GM18526 (cell line): Measurements from ENCODE around the gene SPOP.

Experiments
- POLR2A ChIP-seq: IDR thresholded peaks from 3 replicates; pipeline ENCODE4 v1.6.1; 2011; ENCODE audit not compliant: insufficient read length; ENCODE audit errors: extremely low read depth

Gene SPOP

DNA sequence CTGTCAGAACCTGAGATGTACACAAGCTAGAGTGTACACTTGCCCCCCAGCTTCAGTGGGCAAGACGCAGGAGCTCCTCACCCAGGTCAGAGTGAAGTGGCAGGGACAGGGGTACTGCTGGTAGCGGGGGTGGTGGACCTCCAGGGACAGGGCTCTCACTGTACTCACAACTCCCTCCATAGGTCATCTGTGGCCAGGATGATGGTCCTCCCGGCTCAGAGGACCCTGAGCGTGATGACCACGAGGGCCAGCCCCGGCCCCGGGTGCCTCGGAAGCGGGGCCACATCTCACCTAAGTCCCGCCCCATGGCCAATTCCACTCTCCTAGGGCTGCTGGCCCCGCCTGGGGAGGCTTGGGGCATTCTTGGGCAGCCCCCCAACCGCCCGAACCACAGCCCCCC, 99.5 kb downstream of the SPOP start:
- no peak for TF ChIP-seq POLR2A

DNA sequence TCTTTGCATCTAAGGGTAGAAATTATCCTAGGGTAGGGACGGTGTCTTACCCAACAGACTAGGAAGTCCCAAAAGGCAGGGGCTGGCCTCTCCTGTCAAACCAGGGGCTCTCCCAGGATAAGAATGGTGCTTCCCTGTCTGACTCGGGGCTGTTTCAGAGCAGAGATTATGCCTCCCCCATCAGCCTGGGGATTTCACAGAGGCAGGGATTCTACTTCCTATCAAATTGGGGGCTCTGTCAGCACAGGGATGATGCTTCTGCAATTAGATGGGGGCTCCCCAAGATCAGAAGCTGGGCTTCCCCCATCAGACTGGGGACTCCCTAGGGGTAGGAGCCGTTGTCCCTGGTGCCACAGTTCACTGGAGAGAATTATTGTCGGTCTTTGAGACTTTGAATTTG, 99.9 kb downstream of the SPOP start:
- TF ChIP-seq POLR2A = no peak

DNA sequence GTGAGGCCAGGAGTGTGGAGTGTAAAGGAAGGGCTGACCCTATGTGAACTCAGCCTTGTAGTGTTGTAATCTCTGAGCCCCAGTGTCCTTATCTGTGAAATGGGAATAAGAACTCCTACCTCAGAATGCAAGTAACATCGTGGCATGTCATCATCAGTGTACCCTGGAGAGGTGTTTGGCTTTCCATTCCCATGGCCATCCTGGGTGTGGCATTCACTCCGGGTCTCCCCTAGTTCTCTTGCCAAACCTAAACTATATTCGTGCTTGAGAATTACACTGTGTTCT, 100.3 kb downstream of the SPOP start:
- no peak for TF ChIP-seq POLR2A

DNA sequence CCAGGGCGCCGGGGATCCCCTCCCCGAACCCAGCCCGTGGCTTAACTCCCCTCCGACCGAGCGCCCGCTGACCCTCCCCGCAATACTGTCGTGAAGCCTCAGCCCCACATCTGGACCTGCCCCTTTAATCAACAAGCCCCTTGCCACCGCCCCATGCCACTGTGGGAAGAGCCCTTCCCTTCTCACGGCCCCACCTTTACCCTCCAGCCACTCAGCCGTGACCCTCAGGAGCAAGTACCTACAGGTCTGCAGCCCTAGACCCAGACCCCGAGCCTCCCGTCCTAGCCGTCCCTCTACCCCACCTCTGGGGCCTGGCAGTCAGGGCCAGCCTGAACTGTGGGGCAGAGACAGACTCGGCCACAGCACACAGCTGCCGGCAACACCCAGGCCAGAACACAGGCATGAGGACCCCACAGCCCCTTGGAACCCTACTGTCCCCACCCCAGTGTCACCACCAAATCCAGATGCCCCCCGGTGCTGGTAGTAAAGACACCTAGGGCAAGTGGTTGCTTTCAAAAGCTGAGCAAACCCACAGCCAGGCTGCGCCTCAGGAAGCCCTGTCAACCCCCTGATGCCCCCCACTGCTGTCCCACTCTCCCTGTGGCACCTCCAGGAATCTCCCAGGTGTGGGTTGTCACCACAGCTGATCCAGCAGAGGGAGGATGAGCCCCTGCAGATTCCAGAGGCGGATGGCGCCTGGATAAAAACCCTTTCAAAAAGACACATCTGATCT, 100.8 kb downstream of the SPOP start:
- no peak for TF ChIP-seq POLR2A

DNA sequence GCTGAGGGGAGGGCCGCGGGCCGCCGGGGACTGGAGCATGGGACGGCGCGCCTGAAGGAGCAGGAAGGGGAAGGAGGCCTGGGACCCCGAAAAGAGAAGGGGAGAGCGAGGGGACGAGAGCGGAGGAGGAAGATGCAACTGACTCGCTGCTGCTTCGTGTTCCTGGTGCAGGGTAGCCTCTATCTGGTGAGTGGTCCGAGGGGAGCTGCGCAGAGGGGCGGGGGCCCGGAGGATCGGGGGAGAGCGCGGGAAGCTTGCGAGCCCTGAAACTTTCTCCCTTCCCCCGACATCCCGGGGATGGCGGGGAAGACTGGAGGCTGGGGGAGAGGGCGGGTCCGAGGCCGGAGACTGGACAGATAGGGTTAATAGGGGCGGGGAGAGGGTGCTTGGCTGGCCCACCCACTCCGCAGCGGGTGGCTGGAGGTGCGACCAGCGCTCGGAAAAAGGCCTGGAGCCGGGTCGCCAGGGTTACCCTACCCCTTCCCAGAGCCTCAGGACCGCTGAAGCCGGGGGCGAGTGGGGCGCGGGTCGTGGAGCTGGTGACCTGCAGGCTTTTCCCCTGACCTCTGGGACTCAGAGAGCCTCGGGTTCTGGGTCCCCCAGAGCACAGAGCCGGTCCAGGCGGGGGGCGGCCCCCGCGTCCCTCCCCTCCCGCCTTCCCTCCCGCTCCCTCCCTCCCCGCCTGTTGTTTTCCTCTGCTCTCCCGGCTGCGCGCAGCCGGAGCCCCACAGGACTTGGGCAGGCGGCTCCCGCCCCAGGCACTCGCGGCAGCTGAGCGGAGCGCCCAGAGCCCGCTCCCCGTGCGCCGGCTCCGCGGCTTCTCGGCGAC, 101.6 kb downstream of the SPOP start:
- no peak for TF ChIP-seq POLR2A

DNA sequence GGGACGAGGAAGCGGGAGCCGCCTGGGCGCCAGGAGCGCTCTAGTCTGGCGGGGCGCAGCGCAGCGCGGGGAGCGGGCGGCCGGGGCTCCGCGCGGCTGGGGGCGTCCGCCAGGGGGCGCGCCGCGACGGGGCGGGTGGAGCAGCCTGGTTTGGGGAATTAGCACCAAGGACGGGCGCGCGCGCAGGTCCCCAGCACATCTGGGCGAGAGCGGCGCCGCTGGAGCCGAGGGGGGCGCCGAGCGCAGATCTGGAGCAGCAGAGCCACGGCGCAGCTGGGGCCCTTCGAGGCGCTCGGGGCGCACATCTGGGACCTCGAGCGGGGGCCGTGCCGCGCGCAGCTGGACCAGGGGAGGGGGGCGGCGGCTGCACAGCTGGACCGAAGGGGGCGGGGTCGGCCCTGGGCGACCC, 102.2 kb downstream of the SPOP start, which contains the start of gene NXPH3:
TSS of gene NXPH3 (plus strand) at position 193 of the 409 bp plus-strand sequence. CDS start 349 bp downstream, outside the sequence.
- no peak for TF ChIP-seq POLR2A

DNA sequence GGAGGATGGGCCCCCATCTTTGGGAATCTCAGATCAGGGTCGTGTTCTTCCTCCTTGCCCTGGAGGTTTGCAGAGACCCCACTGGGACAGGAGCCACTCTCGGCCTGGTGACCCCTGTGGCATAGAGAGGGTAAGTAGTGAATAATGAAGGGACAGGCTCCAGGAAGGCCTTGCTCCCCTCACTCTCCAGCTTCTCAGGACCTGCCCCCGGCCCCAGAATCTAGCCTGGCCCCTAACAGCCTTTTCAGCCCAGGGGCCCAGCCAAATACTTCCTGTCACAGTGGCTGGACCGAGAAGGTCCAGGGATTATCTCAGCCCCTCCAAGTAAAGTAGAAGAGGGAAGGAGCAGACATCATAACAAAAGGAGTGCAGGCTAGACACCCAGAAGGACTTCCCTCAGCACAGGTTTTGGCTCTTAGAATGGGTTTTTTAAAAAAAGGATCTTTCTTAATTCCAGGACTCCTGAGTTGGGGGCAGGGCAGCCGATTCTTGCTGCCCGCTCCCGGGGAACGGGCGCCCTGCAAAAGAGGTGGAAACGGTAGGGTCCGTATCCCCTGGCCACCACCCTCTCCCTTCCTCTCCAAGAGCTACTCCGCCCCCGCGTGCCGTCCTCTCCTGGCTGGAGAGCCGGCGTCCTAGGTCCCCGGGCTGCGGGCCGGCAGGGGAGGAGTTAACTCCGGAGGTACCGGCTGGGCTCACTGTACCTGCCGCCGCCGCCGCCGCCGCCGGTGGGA, 102.8 kb downstream of the SPOP start:
- no peak for TF ChIP-seq POLR2A

DNA sequence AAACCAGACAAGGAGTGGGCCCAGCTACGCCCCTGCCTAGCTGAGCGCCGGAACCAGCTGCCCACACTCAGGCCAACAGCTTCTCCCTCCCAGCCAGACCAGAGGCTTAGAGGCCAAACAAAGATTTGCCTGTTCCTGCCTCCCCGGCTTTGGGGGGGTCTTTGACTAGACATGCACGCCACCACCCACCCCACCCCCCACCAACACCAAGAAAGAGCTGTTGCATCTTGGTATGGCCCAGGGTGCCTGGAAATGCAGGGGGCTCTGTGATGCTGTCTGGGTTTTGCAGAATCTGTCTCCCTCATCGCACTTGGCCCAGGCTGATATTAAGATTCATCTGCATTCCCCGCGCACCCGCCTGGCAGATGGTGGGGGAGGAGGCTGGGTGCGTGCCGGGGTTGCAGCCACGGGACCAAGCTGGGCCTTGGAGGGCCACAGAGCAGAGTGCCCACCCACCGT, 103.5 kb downstream of the SPOP start:
- TF ChIP-seq POLR2A = no peak

DNA sequence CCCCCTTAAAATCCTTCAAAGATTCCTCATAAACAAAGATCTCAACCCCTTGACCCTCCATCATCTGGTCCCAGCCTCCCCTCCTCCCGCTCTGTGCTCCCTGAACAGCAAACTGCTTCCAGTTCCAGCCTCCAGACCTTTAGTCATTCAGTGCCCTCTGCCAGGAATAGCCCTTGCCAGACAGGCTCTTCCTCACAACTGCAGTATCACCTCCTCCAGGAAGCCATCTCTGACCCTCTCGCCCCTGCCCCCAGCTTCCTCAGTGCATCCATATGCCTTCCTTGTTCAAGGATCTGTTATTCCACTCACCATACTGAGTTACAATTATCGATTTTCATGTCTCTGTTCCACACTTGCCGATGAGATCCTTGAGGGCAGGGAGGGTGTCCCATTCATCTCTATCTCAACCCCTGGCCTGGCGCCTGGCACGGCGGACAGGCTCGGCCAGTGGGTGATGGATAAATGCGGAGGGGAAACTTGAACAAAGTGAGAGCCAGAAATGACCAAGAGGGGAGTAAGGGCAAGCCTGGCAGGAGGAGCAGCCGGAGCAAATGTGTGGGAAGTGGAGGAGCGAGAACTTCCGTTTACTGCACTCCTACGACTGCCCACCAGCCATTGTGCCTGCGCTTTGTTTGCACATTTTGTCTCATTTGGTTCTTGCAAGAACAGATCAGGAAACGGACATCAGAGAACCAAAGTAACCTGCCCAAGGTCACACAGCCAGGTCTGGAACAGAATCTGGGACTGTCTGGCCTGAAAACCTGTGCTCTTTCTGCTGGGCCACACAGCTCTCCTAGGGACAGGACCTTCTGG, 104.2 kb downstream of the SPOP start:
- TF ChIP-seq POLR2A = no peak

DNA sequence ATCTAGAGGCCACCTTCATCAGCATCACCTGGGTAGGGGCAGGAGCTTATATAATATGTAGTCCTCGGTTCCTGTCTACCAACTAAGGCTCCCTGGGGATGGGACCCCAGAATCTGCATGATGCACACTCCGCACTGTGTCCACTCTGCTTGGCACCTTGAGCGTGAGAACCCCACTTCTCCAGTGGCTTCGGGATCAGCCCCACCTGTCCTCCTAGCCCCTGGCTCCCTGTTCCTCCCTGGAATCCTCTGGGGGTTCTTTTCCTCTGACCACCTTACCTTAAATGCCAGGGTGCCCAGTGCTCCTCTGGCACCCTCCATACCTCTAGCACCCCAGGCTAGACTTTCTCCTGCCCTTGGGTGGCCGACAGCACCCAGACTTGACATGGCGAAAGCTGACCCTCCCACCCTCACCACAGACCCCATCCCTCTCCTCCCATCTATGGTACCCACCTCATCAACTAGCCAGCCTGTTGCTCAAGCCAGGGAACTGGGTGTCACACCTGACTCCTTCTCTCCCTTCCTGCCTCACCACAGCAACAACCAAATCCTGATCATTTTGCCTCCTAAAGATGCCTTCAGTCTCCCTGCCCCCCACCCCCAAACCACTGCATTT, 105.0 kb downstream of the SPOP start:
- no peak for TF ChIP-seq POLR2A

DNA sequence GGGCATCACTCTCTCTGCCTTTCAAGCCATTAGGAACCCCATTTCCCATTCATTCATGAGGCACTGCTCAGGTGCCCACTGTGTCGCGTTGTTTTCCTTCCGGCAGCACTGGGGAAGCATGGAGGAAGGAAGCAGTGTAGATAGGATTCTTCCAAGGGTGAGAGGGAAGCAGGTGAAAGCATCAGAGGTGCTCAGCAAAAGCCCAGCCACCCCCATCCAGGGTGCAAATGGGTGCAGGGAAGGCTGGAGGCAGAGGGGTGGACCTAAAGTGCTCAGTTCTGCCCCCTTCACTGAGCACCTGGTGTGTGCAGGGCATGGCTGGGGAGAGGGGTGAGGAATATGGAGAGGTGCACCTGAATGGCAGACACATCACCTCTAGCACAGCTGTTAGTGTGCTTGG, 105.7 kb downstream of the SPOP start:
- TF ChIP-seq POLR2A = no peak

DNA sequence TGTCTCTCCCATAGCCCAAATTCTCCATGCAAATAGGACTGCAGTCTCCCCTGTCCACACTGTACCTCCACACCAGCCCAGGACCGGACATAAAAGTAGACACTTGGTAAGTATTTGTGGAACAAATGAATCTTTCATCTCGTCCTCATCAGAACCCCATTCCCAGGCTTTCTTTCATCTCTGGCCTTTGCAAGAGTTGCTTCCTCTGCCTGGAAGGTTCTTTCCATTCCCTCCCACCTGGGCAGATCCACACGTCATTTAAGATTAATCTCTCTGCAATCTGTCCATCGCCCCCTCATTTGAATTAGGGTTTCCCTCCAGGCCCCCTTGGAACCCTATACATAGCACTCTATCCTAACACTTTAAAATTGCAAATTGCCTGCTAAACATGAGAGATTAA, 106.1 kb downstream of the SPOP start:
- TF ChIP-seq POLR2A = no peak

DNA sequence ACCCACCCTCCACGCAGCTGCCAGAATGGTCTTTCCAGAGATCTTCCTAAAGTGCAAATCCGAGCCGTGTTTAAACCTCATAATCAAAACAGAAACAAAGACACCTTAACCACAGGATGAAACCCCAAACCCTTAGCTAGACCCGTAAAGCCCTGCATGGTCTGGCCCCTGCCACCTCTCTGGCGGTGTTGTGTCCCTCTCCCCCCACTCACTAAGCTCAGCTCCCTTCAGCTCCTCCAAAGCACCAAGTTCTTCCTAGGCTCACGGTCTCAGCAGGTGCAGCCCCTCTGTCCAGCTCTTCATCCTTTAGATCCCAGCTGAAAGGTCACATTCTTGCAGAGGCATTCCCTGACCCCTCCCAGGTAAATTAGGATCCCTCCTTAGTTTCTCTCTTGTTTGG, 106.6 kb downstream of the SPOP start:
- TF ChIP-seq POLR2A = no peak

DNA sequence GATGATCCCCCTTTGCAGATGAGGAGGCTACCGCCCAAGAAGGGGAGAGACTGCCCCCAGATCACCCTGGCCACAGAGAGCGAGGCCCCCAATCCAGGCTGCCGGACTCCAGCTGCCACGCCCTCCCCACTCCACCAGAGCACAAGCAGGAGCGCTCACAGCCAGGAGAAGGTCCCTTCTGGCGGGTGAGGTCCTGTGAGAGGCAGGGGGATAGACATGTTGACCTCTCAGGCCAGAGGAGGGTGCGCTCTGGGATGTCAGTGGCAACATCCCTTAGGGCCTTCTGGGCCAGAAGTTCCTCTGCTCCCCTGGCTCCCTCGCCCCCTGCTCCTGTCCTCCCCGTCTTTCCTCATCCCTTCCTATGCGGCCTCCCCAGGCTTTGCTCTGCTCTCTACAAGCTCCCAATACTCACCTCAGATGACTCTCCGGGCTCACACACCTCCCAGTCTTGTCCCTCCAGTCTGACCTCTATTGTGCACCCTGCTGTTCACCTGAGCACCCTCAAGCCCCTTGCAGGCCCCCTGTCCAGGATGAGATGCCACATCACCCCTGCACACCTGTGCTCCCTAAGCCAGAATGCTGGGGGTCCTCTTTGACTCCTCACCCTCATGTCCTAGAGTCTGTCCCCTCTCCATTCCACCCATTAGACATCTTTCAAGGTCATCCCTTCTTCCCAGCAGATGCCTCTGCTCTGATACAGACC, 107.2 kb downstream of the SPOP start:
- TF ChIP-seq POLR2A = no peak
